ENCODE measurements around the gene OR6C1.

DNA sequence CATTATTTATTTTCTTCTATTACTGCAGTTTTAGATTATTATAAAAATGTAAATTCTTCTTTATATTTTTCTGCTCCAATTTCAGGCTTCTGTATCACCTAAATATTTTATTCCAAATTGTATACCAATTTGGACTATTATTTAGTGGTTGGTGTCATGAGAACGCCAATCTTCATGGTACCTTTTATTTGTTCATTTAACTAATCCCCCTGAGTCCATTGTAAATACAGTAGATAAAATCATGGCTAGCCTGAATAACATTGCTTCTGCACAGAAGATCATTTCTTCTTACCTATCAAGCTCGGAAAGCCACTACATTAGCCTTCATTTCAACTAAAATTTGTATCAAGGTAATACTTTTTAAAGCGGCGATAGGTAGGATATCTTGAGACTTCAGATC, 48.5 kb downstream of the OR6C1 start, which contains the start of gene OR6C75:
- TF ChIP-seq, protein P1, sequence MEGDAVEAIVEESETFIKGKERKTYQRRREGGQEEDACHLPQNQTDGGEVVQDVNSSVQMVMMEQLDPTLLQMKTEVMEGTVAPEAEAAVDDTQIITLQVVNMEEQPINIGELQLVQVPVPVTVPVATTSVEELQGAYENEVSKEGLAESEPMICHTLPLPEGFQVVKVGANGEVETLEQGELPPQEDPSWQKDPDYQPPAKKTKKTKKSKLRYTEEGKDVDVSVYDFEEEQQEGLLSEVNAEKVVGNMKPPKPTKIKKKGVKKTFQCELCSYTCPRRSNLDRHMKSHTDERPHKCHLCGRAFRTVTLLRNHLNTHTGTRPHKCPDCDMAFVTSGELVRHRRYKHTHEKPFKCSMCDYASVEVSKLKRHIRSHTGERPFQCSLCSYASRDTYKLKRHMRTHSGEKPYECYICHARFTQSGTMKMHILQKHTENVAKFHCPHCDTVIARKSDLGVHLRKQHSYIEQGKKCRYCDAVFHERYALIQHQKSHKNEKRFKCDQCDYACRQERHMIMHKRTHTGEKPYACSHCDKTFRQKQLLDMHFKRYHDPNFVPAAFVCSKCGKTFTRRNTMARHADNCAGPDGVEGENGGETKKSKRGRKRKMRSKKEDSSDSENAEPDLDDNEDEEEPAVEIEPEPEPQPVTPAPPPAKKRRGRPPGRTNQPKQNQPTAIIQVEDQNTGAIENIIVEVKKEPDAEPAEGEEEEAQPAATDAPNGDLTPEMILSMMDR (IDR thresholded peaks at IDR 0.05; ENCODE audit: insufficient read depth, low read depth, low read length): no peak
- no peak for TF ChIP-seq EZH2 (IDR thresholded peaks at IDR 0.05; ENCODE audit: insufficient read depth, low read length)

Measured in astrocyte (in vitro differentiated cells and primary cell).